ENCODE results near the gene EPM2AIP1. TPM values are rescaled to one million over a fixed set of nuclear protein-coding genes. Genes with fewer than 3 reads are reported as not detected.
"Not testable (repeated sequence)": the region's sequence is repeated elsewhere in the genome, so short reads cannot be mapped to it uniquely, and the experiment has no call there.

The EPM2AIP1 gene
- polyA plus RNA-seq, 2 donors: 3.8 TPM

GRCh38 chr3:36973139-36973538 is 19.8 kb downstream of the EPM2AIP1 start:
- peaks cover 0 to 2% of the 10 kb centered on the region in 2 donors for H3K9me3 ChIP-seq (ENCODE audit: control insufficient read depth in 2 of 2, insufficient read depth in 1 of 2, low read depth in 1 of 2, low read length in 1 of 2)
- H3K36me3 ChIP-seq (ENCODE audit: control insufficient read depth in 2 of 2, insufficient read depth in 2 of 2, low read length in 1 of 2): no peaks in the 10 kb centered on the region
- 93 to 97% methylated on average over 1 of the region's 1 CpG for WGBS, 2 donors
- no peak overlapping the region for H3K27ac ChIP-seq (ENCODE audit: low read depth in 2 of 2, low read length in 1 of 2)
- H3K27me3 ChIP-seq (ENCODE audit: control insufficient read depth in 1 of 2, insufficient read depth in 2 of 2, low read length in 2 of 2): no peaks in the 10 kb centered on the region
- no peak overlapping the region for H3K4me3 ChIP-seq (ENCODE audit: low read depth in 1 of 2, low read length in 2 of 2)
- peaks cover 0 to 2% of the 10 kb centered on the region in 2 donors for H3K4me1 ChIP-seq (ENCODE audit: control insufficient read depth in 2 of 2, insufficient read depth in 2 of 2, low read length in 1 of 2)

DNA sequence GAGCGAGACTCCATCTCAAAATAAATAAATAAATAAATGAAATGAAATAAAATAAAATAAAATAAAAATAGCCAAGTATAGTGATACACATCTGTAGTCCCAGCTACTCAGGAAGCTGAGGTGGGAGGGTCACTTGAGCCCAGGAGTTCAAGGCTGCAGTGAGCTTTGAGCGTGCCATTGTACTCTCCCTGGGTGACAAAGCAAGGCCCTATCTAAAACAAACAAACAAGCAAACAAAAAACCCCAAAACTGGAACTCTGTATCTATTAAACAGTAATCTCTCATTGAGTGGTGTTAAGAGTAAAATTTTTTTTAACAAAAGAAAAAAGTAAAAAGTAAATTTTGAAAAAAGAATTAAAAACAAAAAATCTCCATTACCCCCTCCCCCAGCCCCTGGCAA is 20.8 kb downstream of the EPM2AIP1 start:
- no peak overlapping the region for H3K27ac ChIP-seq (ENCODE audit: low read depth in 2 of 2, low read length in 1 of 2)
- no peak overlapping the region for H3K4me3 ChIP-seq (ENCODE audit: low read depth in 1 of 2, low read length in 2 of 2)
- H3K27me3 ChIP-seq (ENCODE audit: control insufficient read depth in 1 of 2, insufficient read depth in 2 of 2, low read length in 2 of 2): no peaks in the 10 kb centered on the region
- peaks cover 0 to 2% of the 10 kb centered on the region in 2 donors for H3K4me1 ChIP-seq (ENCODE audit: control insufficient read depth in 2 of 2, insufficient read depth in 2 of 2, low read length in 1 of 2)
- no peaks in the 10 kb centered on the region for H3K36me3 ChIP-seq (ENCODE audit: control insufficient read depth in 2 of 2, insufficient read depth in 2 of 2, low read length in 1 of 2)
- 93 to 95% methylated on average over 2 of the region's 2 CpGs for WGBS, 2 donors
- peaks cover 0 to 2% of the 10 kb centered on the region in 2 donors for H3K9me3 ChIP-seq (ENCODE audit: control insufficient read depth in 2 of 2, insufficient read depth in 1 of 2, low read depth in 1 of 2, low read length in 1 of 2)

DNA sequence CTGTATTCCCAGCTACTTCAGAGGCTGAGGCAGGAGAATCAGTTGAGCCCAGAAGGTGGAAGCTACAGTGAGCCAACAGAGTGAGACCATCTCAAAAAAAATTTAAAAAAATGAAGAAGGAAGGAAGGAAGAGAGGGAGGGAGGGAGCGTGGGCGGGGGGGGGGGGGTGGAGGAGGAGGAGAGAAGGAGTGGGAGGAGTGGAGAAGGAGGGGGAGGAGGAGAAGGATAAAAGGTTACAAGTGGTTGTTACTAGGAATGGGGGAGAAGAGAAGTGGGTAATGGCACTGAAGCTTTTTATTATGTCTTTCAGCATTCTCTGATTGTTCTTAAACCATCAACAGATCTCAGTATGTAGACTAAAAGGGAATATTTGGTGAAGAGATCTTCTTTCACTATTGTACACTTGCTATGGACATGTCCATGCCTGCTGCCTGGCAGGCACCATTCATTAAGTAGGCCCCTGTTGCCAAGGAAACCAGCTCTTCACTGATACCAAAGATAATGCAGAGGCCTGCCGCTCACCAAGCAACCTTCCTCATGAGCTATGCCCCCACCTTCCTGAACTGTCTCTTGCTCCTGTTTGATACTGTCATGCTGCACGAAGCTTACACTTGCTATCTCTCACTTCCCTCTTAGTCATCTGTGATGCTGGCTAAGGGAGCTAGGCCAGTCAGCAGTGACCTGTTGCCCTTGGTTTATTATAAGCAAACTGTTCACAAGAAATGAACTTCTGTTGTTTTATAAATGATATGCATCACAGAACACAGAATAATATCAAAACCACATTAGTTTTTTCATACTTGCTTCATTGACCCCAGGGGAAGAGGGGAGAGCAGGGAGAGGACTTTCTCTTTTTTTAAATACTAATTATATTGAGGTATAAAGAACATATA is 23.1 kb downstream of the EPM2AIP1 start:
- Histone ChIP-seq H3K4me3 (ENCODE audit: low read depth in 1 of 2, low read length in 2 of 2) (no peak overlapping the region), H3K9me3 (ENCODE audit: control insufficient read depth in 2 of 2, insufficient read depth in 1 of 2, low read depth in 1 of 2, low read length in 1 of 2) (no peaks in the 10 kb centered on the region), H3K27ac (ENCODE audit: low read depth in 2 of 2, low read length in 1 of 2) (no peak overlapping the region), H3K27me3 (ENCODE audit: control insufficient read depth in 1 of 2, insufficient read depth in 2 of 2, low read length in 2 of 2) (no peaks in the 10 kb centered on the region), H3K36me3 (ENCODE audit: control insufficient read depth in 2 of 2, insufficient read depth in 2 of 2, low read length in 1 of 2) (no peaks in the 10 kb centered on the region), H3K4me1 (ENCODE audit: control insufficient read depth in 2 of 2, insufficient read depth in 2 of 2, low read length in 1 of 2) (peaks cover 0 to 2% of the 10 kb centered on the region in 2 donors)
- WGBS, 2 donors: 27 to 48% methylated on average over 3 to 4 of the region's 4 CpGs

- H3K27ac ChIP-seq (ENCODE audit: low read depth in 2 of 2, low read length in 1 of 2): no peak overlapping the region
These were observed 23.8 kb downstream of the EPM2AIP1 start for GRCh38 chr3:36969085-36969484.

GRCh38 chr3:36965440-36965839 is 27.5 kb downstream of the EPM2AIP1 start:
- Histone ChIP-seq H3K27me3 (ENCODE audit: control insufficient read depth in 1 of 2, insufficient read depth in 2 of 2, low read length in 2 of 2) (no peaks in the 10 kb centered on the region), H3K27ac (ENCODE audit: low read depth in 2 of 2, low read length in 1 of 2) (no peak overlapping the region), H3K4me3 (ENCODE audit: low read depth in 1 of 2, low read length in 2 of 2) (no peak overlapping the region), H3K4me1 (ENCODE audit: control insufficient read depth in 2 of 2, insufficient read depth in 2 of 2, low read length in 1 of 2) (peaks cover 0 to 2% of the 10 kb centered on the region in 2 donors), H3K9me3 (ENCODE audit: control insufficient read depth in 2 of 2, insufficient read depth in 1 of 2, low read depth in 1 of 2, low read length in 1 of 2) (no peaks in the 10 kb centered on the region), H3K36me3 (ENCODE audit: control insufficient read depth in 2 of 2, insufficient read depth in 2 of 2, low read length in 1 of 2) (no peaks in the 10 kb centered on the region)
- WGBS, 2 donors: 70 to 73% methylated on average over 3 of the region's 3 CpGs

More at GRCh38 chr3:36969085-36969484, 23.8 kb downstream of the EPM2AIP1 start:
- Histone ChIP-seq H3K9me3 (ENCODE audit: control insufficient read depth in 2 of 2, insufficient read depth in 1 of 2, low read depth in 1 of 2, low read length in 1 of 2) (no peaks in the 10 kb centered on the region), H3K36me3 (ENCODE audit: control insufficient read depth in 2 of 2, insufficient read depth in 2 of 2, low read length in 1 of 2) (no peaks in the 10 kb centered on the region), H3K4me1 (ENCODE audit: control insufficient read depth in 2 of 2, insufficient read depth in 2 of 2, low read length in 1 of 2) (peaks cover 0 to 2% of the 10 kb centered on the region in 2 donors), H3K4me3 (ENCODE audit: low read depth in 1 of 2, low read length in 2 of 2) (no peak overlapping the region), H3K27me3 (ENCODE audit: control insufficient read depth in 1 of 2, insufficient read depth in 2 of 2, low read length in 2 of 2) (no peaks in the 10 kb centered on the region)
- WGBS, 2 donors: 66 to 74% methylated on average over 4 of the region's 4 CpGs

DNA sequence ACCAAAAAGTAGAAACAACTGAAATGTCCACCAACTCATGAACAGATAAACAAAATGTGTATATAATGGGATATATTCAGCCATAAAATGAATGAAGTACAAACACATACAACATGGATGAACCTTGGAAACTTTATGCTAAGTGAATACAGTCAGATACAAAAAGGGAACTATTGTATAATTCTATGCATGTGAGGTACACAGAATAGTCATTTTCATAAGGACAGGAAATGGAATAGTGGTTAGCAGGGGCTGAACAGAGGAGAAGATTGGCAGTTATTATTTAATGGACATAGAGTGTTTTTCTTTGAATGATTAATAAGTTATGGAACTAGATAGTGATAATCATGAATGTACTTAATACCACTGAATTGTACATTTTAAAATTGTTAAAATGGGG is 28.1 kb downstream of the EPM2AIP1 start:
- Histone ChIP-seq H3K36me3 (ENCODE audit: control insufficient read depth in 2 of 2, insufficient read depth in 2 of 2, low read length in 1 of 2) (no peaks in the 10 kb centered on the region), H3K27ac (ENCODE audit: low read depth in 2 of 2, low read length in 1 of 2) (no peak overlapping the region), H3K4me3 (ENCODE audit: low read depth in 1 of 2, low read length in 2 of 2) (no peak overlapping the region), H3K9me3 (ENCODE audit: control insufficient read depth in 2 of 2, insufficient read depth in 1 of 2, low read depth in 1 of 2, low read length in 1 of 2) (no peaks in the 10 kb centered on the region), H3K27me3 (ENCODE audit: control insufficient read depth in 1 of 2, insufficient read depth in 2 of 2, low read length in 2 of 2) (no peaks in the 10 kb centered on the region), H3K4me1 (ENCODE audit: control insufficient read depth in 2 of 2, insufficient read depth in 2 of 2, low read length in 1 of 2) (peaks cover 0 to under 1% of the 10 kb centered on the region in 2 donors)

DNA sequence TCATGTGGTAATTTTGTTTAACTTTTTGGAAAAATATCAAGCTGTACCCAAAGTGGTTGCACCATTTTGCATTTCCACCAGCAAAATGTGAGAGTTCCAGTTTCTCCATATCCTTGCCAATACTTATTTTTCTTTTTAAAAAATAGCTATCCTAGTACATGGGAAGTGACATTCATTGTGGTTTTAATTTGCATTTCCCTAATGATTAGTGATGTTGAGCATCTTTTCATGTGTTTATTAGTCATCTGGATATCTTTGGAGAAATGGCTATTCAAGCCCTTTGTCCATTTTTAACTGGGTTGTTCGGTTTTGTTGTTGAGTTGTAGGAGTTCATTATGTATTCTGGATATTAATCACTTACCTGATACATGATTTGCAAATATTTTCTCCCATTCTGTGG is 28.6 kb downstream of the EPM2AIP1 start:
- Histone ChIP-seq H3K9me3 (ENCODE audit: control insufficient read depth in 2 of 2, insufficient read depth in 1 of 2, low read depth in 1 of 2, low read length in 1 of 2) (no peaks in the 10 kb centered on the region), H3K27ac (ENCODE audit: low read depth in 2 of 2, low read length in 1 of 2) (no peak overlapping the region), H3K36me3 (ENCODE audit: control insufficient read depth in 2 of 2, insufficient read depth in 2 of 2, low read length in 1 of 2) (no peaks in the 10 kb centered on the region), H3K4me3 (ENCODE audit: low read depth in 1 of 2, low read length in 2 of 2) (no peak overlapping the region), H3K4me1 (ENCODE audit: control insufficient read depth in 2 of 2, insufficient read depth in 2 of 2, low read length in 1 of 2) (no peaks in the 10 kb centered on the region), H3K27me3 (ENCODE audit: control insufficient read depth in 1 of 2, insufficient read depth in 2 of 2, low read length in 2 of 2) (no peaks in the 10 kb centered on the region)
- 90 to 95% methylated on average over 1 of the region's 1 CpG for WGBS, 2 donors

- H3K27ac ChIP-seq (ENCODE audit: low read depth in 2 of 2, low read length in 1 of 2); H3K36me3 ChIP-seq (ENCODE audit: control insufficient read depth in 2 of 2, insufficient read depth in 2 of 2, low read length in 1 of 2); H3K9me3 ChIP-seq (ENCODE audit: control insufficient read depth in 2 of 2, insufficient read depth in 1 of 2, low read depth in 1 of 2, low read length in 1 of 2); H3K4me1 ChIP-seq (ENCODE audit: control insufficient read depth in 2 of 2, insufficient read depth in 2 of 2, low read length in 1 of 2); H3K27me3 ChIP-seq (ENCODE audit: control insufficient read depth in 1 of 2, insufficient read depth in 2 of 2, low read length in 2 of 2); H3K4me3 ChIP-seq (ENCODE audit: low read depth in 1 of 2, low read length in 2 of 2): not testable (repeated sequence)
- 95% methylated on average over 7 of the region's 7 CpGs for WGBS, 2 donors
These were observed 29.9 kb downstream of the EPM2AIP1 start for GRCh38 chr3:36963008-36963407.

- Histone ChIP-seq H3K4me1 (ENCODE audit: control insufficient read depth in 2 of 2, insufficient read depth in 2 of 2, low read length in 1 of 2) (no peaks in the 10 kb centered on the region), H3K9me3 (ENCODE audit: control insufficient read depth in 2 of 2, insufficient read depth in 1 of 2, low read depth in 1 of 2, low read length in 1 of 2) (no peaks in the 10 kb centered on the region), H3K27ac (ENCODE audit: low read depth in 2 of 2, low read length in 1 of 2) (no peak overlapping the region), H3K36me3 (ENCODE audit: control insufficient read depth in 2 of 2, insufficient read depth in 2 of 2, low read length in 1 of 2) (no peaks in the 10 kb centered on the region), H3K4me3 (ENCODE audit: low read depth in 1 of 2, low read length in 2 of 2) (no peak overlapping the region), H3K27me3 (ENCODE audit: control insufficient read depth in 1 of 2, insufficient read depth in 2 of 2, low read length in 2 of 2) (no peaks in the 10 kb centered on the region)
- WGBS, 2 donors: 89 to 92% methylated on average over 4 of the region's 4 CpGs
These were observed 32.4 kb downstream of the EPM2AIP1 start for GRCh38 chr3:36960502-36960901.

DNA sequence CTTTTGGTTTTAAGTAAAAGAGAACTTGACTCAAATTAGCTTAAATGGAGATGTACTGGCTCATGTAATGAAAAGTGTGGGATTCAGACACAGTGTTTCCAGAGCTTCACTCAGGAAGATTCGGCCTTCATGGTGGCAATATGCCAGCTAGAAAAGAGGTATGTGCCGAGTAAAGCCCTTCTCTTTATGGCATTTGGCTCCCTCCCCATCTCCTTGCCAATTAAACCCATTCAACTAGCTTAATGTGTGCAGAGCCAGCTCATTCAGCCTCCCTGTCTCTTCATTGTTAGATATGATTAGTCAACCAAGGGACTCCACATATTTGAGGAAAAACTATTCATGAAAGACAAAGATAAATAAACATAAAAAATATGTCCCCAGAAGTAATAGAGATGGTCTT is 33.1 kb downstream of the EPM2AIP1 start:
- H3K4me3 ChIP-seq (ENCODE audit: low read depth in 1 of 2, low read length in 2 of 2): no peak overlapping the region
- 27 to 40% methylated on average over 2 of the region's 2 CpGs for WGBS, 2 donors
- no peaks in the 10 kb centered on the region for H3K27me3 ChIP-seq (ENCODE audit: control insufficient read depth in 1 of 2, insufficient read depth in 2 of 2, low read length in 2 of 2)
- no peaks in the 10 kb centered on the region for H3K4me1 ChIP-seq (ENCODE audit: control insufficient read depth in 2 of 2, insufficient read depth in 2 of 2, low read length in 1 of 2)
- H3K9me3 ChIP-seq (ENCODE audit: control insufficient read depth in 2 of 2, insufficient read depth in 1 of 2, low read depth in 1 of 2, low read length in 1 of 2): no peaks in the 10 kb centered on the region
- H3K36me3 ChIP-seq (ENCODE audit: control insufficient read depth in 2 of 2, insufficient read depth in 2 of 2, low read length in 1 of 2): no peaks in the 10 kb centered on the region
- H3K27ac ChIP-seq (ENCODE audit: low read depth in 2 of 2, low read length in 1 of 2): no peak overlapping the region
